Common myeloid progenitor, CD34-positive (primary cell): ENCODE results near the gene ARID3A.
A peak's percentile ranks its signal among the peaks of the same experiment; 100 is the strongest.
"Not testable (repeated sequence)": the region's sequence is repeated elsewhere in the genome, so short reads cannot be mapped to it uniquely, and the experiment has no call there.

ENCODE experiments used
- CTCF ChIA-PET: fragments of 350-600 bp; sonication (Branson Sonifier 250); formaldehyde crosslinking; loops from one replicate; lab custom pipeline; 2021; ENCODE audit warnings: antibody characterized with exemption; lab: Charles Lee
- POLR2A ChIA-PET: fragments of 350-600 bp; sonication (Branson Sonifier 250); formaldehyde crosslinking; loops from one replicate; lab custom pipeline; 2021; ENCODE audit warnings: antibody characterized with exemption; lab: Charles Lee
- DNase-seq, 3 donors: peaks; one replicate each; pipeline versions ENCODE4 v3.0.0 to v3.0.0-alpha.2; 2013
- H3K27ac ChIP-seq, 2 experiments: 1 replicate in 1 of 2; 2 replicates in 1 of 2; pipeline ENCODE4 v1.7.0; 2013; ENCODE audit warnings: inconsistent platforms in 2 of 2, low read length in 2 of 2, mild to moderate bottlenecking in 2 of 2, low read depth in 1 of 2, moderate library complexity in 1 of 2; ENCODE audit not compliant: severe bottlenecking in 2 of 2, insufficient read depth in 1 of 2, poor library complexity in 1 of 2
- H3K27me3 ChIP-seq, 5 experiments: replicated peaks in 2 of 5; 1 replicate in 3 of 5; 2 replicates in 2 of 5; pipeline versions ENCODE4 v1.6.1 to v1.7.0; 2013; ENCODE audit warnings: low read length in 4 of 5, mild to moderate bottlenecking in 2 of 5, moderate library complexity in 2 of 5, inconsistent platforms in 1 of 5; ENCODE audit not compliant: insufficient read depth in 5 of 5, control insufficient read depth in 4 of 5
- H3K36me3 ChIP-seq, 4 experiments: 1 replicate in 2 of 4; 2 replicates in 2 of 4; pipeline versions ENCODE4 v1.6.1 to v1.7.0; 2013; ENCODE audit warnings: low read length in 3 of 4, control low read depth in 1 of 4, mild to moderate bottlenecking in 1 of 4; ENCODE audit not compliant: control insufficient read depth in 4 of 4, insufficient read depth in 4 of 4
- H3K4me1 ChIP-seq, 4 experiments: 1 replicate in 3 of 4; 2 replicates in 1 of 4; pipeline versions ENCODE4 v1.6.1 to v1.7.1; 2013; ENCODE audit warnings: low read length in 3 of 4, mild to moderate bottlenecking in 3 of 4, control low read depth in 1 of 4, inconsistent platforms in 1 of 4, moderate library complexity in 1 of 4; ENCODE audit not compliant: control insufficient read depth in 4 of 4, insufficient read depth in 4 of 4; ENCODE audit errors: control extremely low read depth in 1 of 4
- H3K4me3 ChIP-seq, 7 experiments: 1 replicate in 4 of 7; 2 replicates in 3 of 7; pipeline versions ENCODE4 v1.5.1 to v1.7.0; 2013; ENCODE audit warnings: mild to moderate bottlenecking in 7 of 7, low read length in 6 of 7, moderate library complexity in 6 of 7, inconsistent platforms in 2 of 7, low read depth in 2 of 7, control low read depth in 1 of 7; ENCODE audit not compliant: insufficient read depth in 4 of 7, control insufficient read depth in 1 of 7; ENCODE audit errors: extremely low read depth in 1 of 7
- H3K9me3 ChIP-seq, 5 experiments: 1 replicate in 4 of 5; 2 replicates in 1 of 5; pipeline versions ENCODE4 v1.6.1 to v1.7.1; 2013; ENCODE audit warnings: low read length in 4 of 5, mild to moderate bottlenecking in 2 of 5, inconsistent platforms in 1 of 5, low read depth in 1 of 5, moderate library complexity in 1 of 5; ENCODE audit not compliant: control insufficient read depth in 4 of 5, insufficient read depth in 2 of 5; ENCODE audit errors: control extremely low read depth in 1 of 5
- WGBS: methylation state at CpG from one replicate; pipeline ENCODE4 v1.1.5; 2013; ENCODE audit not compliant: insufficient coverage; 5-methylcytosine and 5-hydroxymethylcytosine counted together

The ARID3A gene

DNA sequence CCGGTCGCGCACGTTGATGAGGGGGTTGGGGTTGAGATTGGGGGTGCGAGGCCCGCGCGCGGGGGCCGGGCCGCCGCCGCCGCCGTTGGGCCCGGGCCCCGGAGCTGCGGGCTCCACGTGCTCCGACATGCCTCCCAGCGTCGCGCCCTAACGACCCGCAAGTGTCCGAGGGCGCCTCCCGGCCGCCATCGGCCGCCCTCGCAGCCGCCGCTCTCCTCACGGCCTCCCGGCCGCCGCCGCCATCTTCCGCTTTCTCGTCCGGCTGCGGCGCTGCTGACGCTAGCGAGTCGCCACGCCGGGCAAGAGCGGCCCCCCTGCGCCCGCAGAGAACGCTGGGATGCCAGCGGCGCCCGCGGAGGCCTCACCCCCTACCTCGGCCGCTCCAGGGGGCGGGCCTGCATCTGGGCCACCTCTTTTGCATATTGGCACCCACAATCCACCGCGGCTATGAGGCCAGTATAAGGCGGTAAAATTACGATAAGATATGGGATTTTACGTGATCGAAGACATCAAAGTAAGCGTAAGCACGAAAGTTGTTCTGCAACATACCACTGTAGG lies 95.1 kb downstream of the ARID3A start, which contains the start of gene TMEM259:
TMEM259 (minus strand) TSS at position 256 of the 558 bp plus-strand sequence; CDS start at position 129, 127 bp downstream.
- H3K4me1 ChIP-seq, result peaks cover 0 to 47% (median 44%) of the 10 kb centered on the region in 4 experiments
- H3K36me3 ChIP-seq, result peaks cover 0 to 30% (median 5%) of the 10 kb centered on the region in 4 experiments
- peak within 1 kb of the TSS; percentile 99 for H3K27ac ChIP-seq
- ChIA-PET CTCF (interaction anchor here (0.9 to 1.8 kb wide), 4 partner anchors 8 to 69 kb away, joined by 3 to 9 read pairs (median 5); partner anchors contain the start of gene GRIN3B), POLR2A (interaction anchor here (0.6 to 1.5 kb wide), 5 partner anchors 18 to 186 kb away, joined by 3 to 5 read pairs (median 3); partner anchors contain the start of genes ARHGAP45 and WDR18)
- no peaks in the 10 kb centered on the region for H3K27me3 ChIP-seq
- 0% methylated on average over 50 of the region's 68 CpGs for WGBS
- no peaks in the 10 kb centered on the region for H3K9me3 ChIP-seq
- H3K4me3 ChIP-seq, result peak within 1 kb of the TSS; percentile 66 to 97 (median 91)
- DNase-seq, result peak; percentile 97 to 99 (median 98)

GRCh38 chr19:1023883-1024188 lies 98.0 kb downstream of the ARID3A start:
- CTCF ChIA-PET, result interaction anchor here (1.4 kb wide), 1 partner anchor 8 kb away, joined by 3 read pairs; no protein-coding TSS in a partner anchor
- H3K9me3 ChIP-seq, H3K27me3 ChIP-seq, H3K36me3 ChIP-seq, H3K4me3 ChIP-seq, DNase-seq, H3K27ac ChIP-seq, POLR2A ChIA-PET: not testable (repeated sequence)
- WGBS, result 90% methylated on average over 4 of the region's 5 CpGs
- H3K4me1 ChIP-seq, result peaks cover 0 to 48% (median 43%) of the 10 kb centered on the region in 4 experiments

DNA sequence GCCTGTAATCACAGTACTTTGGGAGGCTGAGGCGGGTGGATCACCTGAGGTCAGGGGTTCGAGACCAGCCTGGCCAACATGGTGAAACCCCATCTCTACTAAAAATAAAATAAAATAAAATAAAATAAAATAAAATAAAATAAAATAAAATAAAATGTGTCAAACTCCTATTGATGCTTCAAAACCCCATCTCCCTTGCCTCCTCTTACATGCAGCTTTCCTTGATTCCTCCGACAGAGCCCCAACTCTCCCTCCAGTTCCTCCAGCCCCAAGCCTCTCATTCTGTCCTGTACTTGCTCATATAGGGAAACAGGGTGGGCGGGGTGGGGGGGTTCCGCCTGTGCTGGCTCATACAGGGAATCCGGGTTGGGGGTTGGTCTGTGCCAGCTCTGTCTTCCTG lies 99.2 kb downstream of the ARID3A start:
- H3K27ac ChIP-seq, H3K9me3 ChIP-seq, H3K27me3 ChIP-seq, H3K36me3 ChIP-seq, DNase-seq, H3K4me3 ChIP-seq, CTCF ChIA-PET: not testable (repeated sequence)
- 100% methylated on average over 1 of the region's 6 CpGs for WGBS
- peaks cover 0 to 42% (median 34%) of the 10 kb centered on the region in 4 experiments for H3K4me1 ChIP-seq
- POLR2A ChIA-PET, result interaction anchor here (1.5 kb wide), 1 partner anchor 13 kb away, joined by 4 read pairs; no protein-coding TSS in a partner anchor
